Astrocyte (in vitro differentiated cells and primary cell): ENCODE data around the gene RNF157. TPM values are rescaled to one million over a fixed set of nuclear protein-coding genes. Genes with fewer than 3 reads are reported as not detected.

Experiments used
- DNase-seq: peaks from one replicate; pipeline ENCODE4 v3.0.0-alpha.2; 2010; ENCODE audit warnings: low read depth
- FAIRE-seq: peaks from 2 replicates; lab custom pipeline; 2011; peaks lifted over from hg19 to GRCh38; lab: Jason Lieb, UNC
- H2AFZ ChIP-seq: 2 replicates; pipeline ENCODE4 v1.6.0; 2012; ENCODE audit warnings: low read depth, low read length, inconsistent platforms
- H3K27ac ChIP-seq: 2 replicates; pipeline ENCODE4 v1.5.1; 2011; ENCODE audit warnings: low read depth, low read length, inconsistent platforms
- H3K27me3 ChIP-seq: 2 replicates; pipeline ENCODE4 v1.6.0; 2011; ENCODE audit warnings: low read length, inconsistent platforms; ENCODE audit not compliant: insufficient read depth
- H3K36me3 ChIP-seq: 2 replicates; pipeline ENCODE4 v1.5.1; 2011; ENCODE audit warnings: low read length, inconsistent platforms; ENCODE audit not compliant: insufficient read depth
- H3K4me1 ChIP-seq: 2 replicates; pipeline ENCODE4 v1.5.1; 2011; ENCODE audit warnings: low read length, inconsistent platforms; ENCODE audit not compliant: insufficient read depth
- H3K4me2 ChIP-seq: 2 replicates; pipeline ENCODE4 v1.6.0; 2012; ENCODE audit warnings: low read length, inconsistent platforms
- H3K4me3 ChIP-seq: 2 replicates; pipeline ENCODE4 v1.5.1; 2011; ENCODE audit warnings: low read depth, mild to moderate bottlenecking, low read length, inconsistent platforms; ENCODE audit not compliant: insufficient read depth
- H3K79me2 ChIP-seq: 2 replicates; pipeline ENCODE4 v1.6.0; 2012; ENCODE audit warnings: mild to moderate bottlenecking, low read length, inconsistent platforms; ENCODE audit not compliant: insufficient read depth
- H3K9ac ChIP-seq: 2 replicates; pipeline ENCODE4 v1.6.0; 2012; ENCODE audit warnings: mild to moderate bottlenecking, low read length, inconsistent platforms
- H3K9me3 ChIP-seq: 2 replicates; pipeline ENCODE4 v1.5.1; 2012; ENCODE audit warnings: low read depth, mild to moderate bottlenecking, low read length, inconsistent platforms; ENCODE audit not compliant: insufficient read depth
- H4K20me1 ChIP-seq: 2 replicates; pipeline ENCODE4 v1.6.0; 2012; ENCODE audit warnings: low read length, inconsistent platforms; ENCODE audit not compliant: insufficient read depth
- H3K27ac Mint-ChIP-seq: one replicate; pipeline ENCODE4 v1.8.0; 2021; ENCODE audit warnings: mild to moderate bottlenecking, mixed read lengths; ENCODE audit not compliant: unreplicated experiment
- H3K27me3 Mint-ChIP-seq: one replicate; pipeline ENCODE4 v1.8.0; 2021; ENCODE audit warnings: low read depth, mixed read lengths; ENCODE audit not compliant: unreplicated experiment
- H3K36me3 Mint-ChIP-seq: one replicate; pipeline ENCODE4 v1.8.0; 2021; ENCODE audit warnings: low read depth, mixed read lengths; ENCODE audit not compliant: unreplicated experiment
- H3K4me1 Mint-ChIP-seq: one replicate; pipeline ENCODE4 v1.8.0; 2021; ENCODE audit warnings: low read depth, mixed read lengths; ENCODE audit not compliant: unreplicated experiment
- H3K4me3 Mint-ChIP-seq: one replicate; pipeline ENCODE4 v1.8.0; 2021; ENCODE audit warnings: mild to moderate bottlenecking, moderate library complexity, mixed read lengths; ENCODE audit not compliant: unreplicated experiment
- H3K9me3 Mint-ChIP-seq: one replicate; pipeline ENCODE4 v1.8.0; 2021; ENCODE audit warnings: mild to moderate bottlenecking, mixed read lengths; ENCODE audit not compliant: unreplicated experiment
- CTCF ChIP-seq: IDR thresholded peaks from 2 replicates; pipeline ENCODE4 v1.5.1; 2011; ENCODE audit warnings: low read depth, mild to moderate bottlenecking, inconsistent platforms, low read length, moderate library complexity; ENCODE audit not compliant: insufficient read depth
- EZH2 ChIP-seq: IDR thresholded peaks from 2 replicates; pipeline ENCODE4 v1.6.1; 2012; ENCODE audit warnings: mild to moderate bottlenecking, low read length, inconsistent platforms; ENCODE audit not compliant: insufficient read depth
- total RNA-seq: library from RNA; stranded (reverse); gene quantifications from 2 replicates; pipeline ENCODE4 v1.2.1, GENCODE V29; 2021

The RNF157 gene
- total RNA-seq, 1 donor from 2014 or later: 1.4 TPM

DNA sequence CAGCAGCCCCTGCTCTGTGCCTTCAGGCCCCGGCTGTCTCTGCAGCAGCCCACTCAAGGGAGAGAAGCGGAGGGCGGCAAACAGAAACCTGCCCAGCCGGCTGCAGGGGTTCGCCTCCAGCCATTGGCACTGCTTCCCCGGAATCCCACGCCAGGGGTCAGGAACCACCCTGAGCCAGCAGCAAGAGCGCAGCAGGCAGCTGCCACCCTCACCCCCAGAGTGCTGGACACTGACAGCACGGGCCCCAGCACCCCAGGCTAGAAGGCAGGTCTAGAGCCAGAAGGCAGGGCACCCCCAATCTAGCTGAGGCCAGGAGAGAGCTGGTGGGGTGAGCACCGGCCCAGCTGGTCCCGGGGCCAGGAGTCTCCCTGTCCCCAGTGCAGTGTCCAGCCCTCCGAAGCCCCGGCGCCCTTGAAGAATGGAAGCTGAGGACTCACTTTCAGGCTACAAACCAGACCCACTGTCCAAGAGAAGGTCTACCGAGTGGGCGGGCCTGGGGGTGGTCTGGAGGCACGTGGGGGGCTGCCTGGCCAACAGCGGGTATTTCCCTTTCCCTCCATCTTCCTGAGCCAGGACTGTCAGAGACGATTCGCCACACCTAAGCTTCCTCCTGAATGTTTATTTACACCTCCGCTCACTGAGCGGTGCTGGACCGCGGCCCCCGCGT is 33.3 kb upstream of the RNF157 start:
- Histone ChIP-seq H3K9ac (no peak overlapping the region), H3K4me3 (no peak overlapping the region), H3K4me2 (no peak overlapping the region), H3K27ac (no peak overlapping the region), H3K79me2 (peaks cover 16% of the 10 kb centered on the region), H3K36me3 (peaks cover 4% of the 10 kb centered on the region), H3K4me1 (peaks cover 2% of the 10 kb centered on the region), H3K27me3 (no peaks in the 10 kb centered on the region), H2AFZ (no peak overlapping the region), H3K9me3 (no peaks in the 10 kb centered on the region), H4K20me1 (peaks cover 11% of the 10 kb centered on the region)
- H3K36me3 Mint-ChIP-seq: no peaks in the 10 kb centered on the region
- no peaks in the 10 kb centered on the region for H3K9me3 Mint-ChIP-seq
- DNase-seq: no peak
- H3K27ac Mint-ChIP-seq: no peak overlapping the region
- H3K4me1 Mint-ChIP-seq: peaks cover 7% of the 10 kb centered on the region
- FAIRE-seq: no peak
- TF ChIP-seq EZH2 (no peak), CTCF (no peak)
- no peak overlapping the region for H3K4me3 Mint-ChIP-seq
- no peaks in the 10 kb centered on the region for H3K27me3 Mint-ChIP-seq

- DNase-seq (no peak), FAIRE-seq (no peak)
- H3K27ac Mint-ChIP-seq: no peak overlapping the region
- no peak overlapping the region for H3K4me3 ChIP-seq
- peaks cover 4% of the 10 kb centered on the region for H3K36me3 ChIP-seq
- H3K4me3 Mint-ChIP-seq: no peak overlapping the region
- no peaks in the 10 kb centered on the region for H3K9me3 ChIP-seq
- H3K27me3 Mint-ChIP-seq: no peaks in the 10 kb centered on the region
- no peak overlapping the region for H3K9ac ChIP-seq
- H3K27ac ChIP-seq: no peak overlapping the region
- H2AFZ ChIP-seq: no peak overlapping the region
- H4K20me1 ChIP-seq: peaks cover 11% of the 10 kb centered on the region
- TF ChIP-seq CTCF (no peak), EZH2 (no peak)
- peaks cover 13% of the 10 kb centered on the region for H3K4me1 Mint-ChIP-seq
- peaks cover 22% of the 10 kb centered on the region for H3K79me2 ChIP-seq
- no peaks in the 10 kb centered on the region for H3K9me3 Mint-ChIP-seq
- no peak overlapping the region for H3K4me2 ChIP-seq
- no peaks in the 10 kb centered on the region for H3K36me3 Mint-ChIP-seq
- H3K27me3 ChIP-seq: no peaks in the 10 kb centered on the region
- peaks cover 2% of the 10 kb centered on the region for H3K4me1 ChIP-seq
Measured at GRCh38 chr17:76272541-76273444, 32.5 kb upstream of the RNF157 start.
